Forelimb muscle (tissue), 1 donor: ENCODE measurements around the gene OR9Q2. TPM values are rescaled to one million over a fixed set of nuclear protein-coding genes. Genes with fewer than 3 reads are reported as not detected.

ENCODE experiments used
- polyA plus RNA-seq: library from polyadenylated mRNA; unstranded; fragments of 120-200 nt; gene quantifications from one replicate; pipeline ENCODE4 v1.2.1, GENCODE V29; 2013; ENCODE audit not compliant: insufficient read length

Gene OR9Q2
- polyA plus RNA-seq, 1 donor, result not detected

Other genes with a start within 250 kb of the OR9Q2 start
- gene OR9Q1, start 165.2 kb upstream of the OR9Q2 start, polyA plus RNA-seq, result not detected
- gene OR6Q1, start 158.1 kb upstream of the OR9Q2 start, polyA plus RNA-seq, result not detected
- gene OR9I1, start 63.5 kb upstream of the OR9Q2 start, polyA plus RNA-seq, result not detected
- gene OR1S2, start 15.1 kb downstream of the OR9Q2 start, polyA plus RNA-seq, result not detected
- gene OR1S1, start 23.6 kb downstream of the OR9Q2 start, polyA plus RNA-seq, result not detected
- gene OR10Q1, start 39.8 kb downstream of the OR9Q2 start, polyA plus RNA-seq, result not detected
- not detected for gene OR10W1, start 79.2 kb downstream of the OR9Q2 start, polyA plus RNA-seq
- not detected for gene OR5B17, start 170.0 kb downstream of the OR9Q2 start, polyA plus RNA-seq
- gene OR5B3, start 217.8 kb downstream of the OR9Q2 start, polyA plus RNA-seq, result not detected
- gene OR5B2, start 239.1 kb downstream of the OR9Q2 start, polyA plus RNA-seq, result not detected